Hypothalamus (tissue), 51 donors: ENCODE measurements around the gene DAAM2.

Source experiments
- DNase-seq, 51 donors: peaks; one replicate each; lab custom pipeline; 2025; lab: John Stamatoyannopoulos, UW

The DAAM2 gene

GRCh38 chr6:39942903-39943580, 150.9 kb downstream of the DAAM2 start:
- no peak for DNase-seq

GRCh38 chr6:39945626-39946025, 153.4 kb downstream of the DAAM2 start:
- DNase-seq = no peak

GRCh38 chr6:39947611-39948068, 155.5 kb downstream of the DAAM2 start:
- DNase-seq = no peak

- no peak for DNase-seq
Observed at GRCh38 chr6:39948199-39948791, 156.1 kb downstream of the DAAM2 start.

GRCh38 chr6:39950125-39950720, 158.0 kb downstream of the DAAM2 start:
- DNase-seq = no peak

- DNase-seq = no peak
Observed at GRCh38 chr6:39951191-39951590, 159.0 kb downstream of the DAAM2 start.

- DNase-seq = no peak
Observed at GRCh38 chr6:39951716-39952115, 159.5 kb downstream of the DAAM2 start.

- DNase-seq = no peak
Observed at GRCh38 chr6:39952167-39952566, 160.0 kb downstream of the DAAM2 start.

GRCh38 chr6:39953076-39953618, 161.0 kb downstream of the DAAM2 start:
- DNase-seq = no peak
